ENCODE results near the gene ALOX15B. TPM values are rescaled to one million over a fixed set of nuclear protein-coding genes. Genes with fewer than 3 reads are reported as not detected.
A peak's percentile ranks its signal among the peaks of the same experiment; 100 is the strongest.

Gene ALOX15B
- total RNA-seq, 1 donor from 2014 or later: not detected

DNA sequence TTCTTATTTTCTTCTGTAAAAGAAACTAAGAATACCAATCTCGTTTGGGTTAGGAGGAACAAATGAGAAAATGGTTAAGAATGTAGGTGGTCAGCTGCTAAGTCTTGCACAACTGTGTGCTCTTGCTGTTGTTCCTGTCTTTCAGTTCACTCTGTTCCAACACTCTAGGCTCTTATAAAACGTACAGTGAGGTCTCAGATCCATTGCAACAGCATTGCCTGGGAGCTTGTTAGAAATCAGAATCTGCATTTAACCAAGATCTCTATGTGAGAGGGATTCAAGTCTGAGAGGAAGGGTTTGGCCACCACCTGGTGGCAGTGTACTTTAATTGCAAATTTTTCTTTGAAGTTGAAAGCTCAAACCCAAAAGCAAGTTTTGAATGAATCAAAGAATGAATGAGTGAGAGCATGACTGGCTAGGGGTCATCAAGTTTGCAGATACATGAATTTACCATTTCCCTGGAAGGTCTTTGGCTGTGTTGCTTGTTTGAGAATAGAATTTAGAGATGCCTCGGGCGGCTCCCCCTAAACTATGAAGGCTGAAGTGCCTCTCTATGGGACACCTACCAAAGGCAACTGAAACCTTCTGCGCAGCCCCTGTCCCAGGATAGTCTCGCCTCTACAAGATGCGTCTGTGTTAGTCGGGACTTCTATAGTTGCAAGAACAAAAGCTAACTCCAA, 2.5 kb downstream of the ALOX15B start:
- Mint-ChIP-seq H3K27ac (no peak overlapping the region), H3K4me1 (ENCODE audit: low read depth) (no peaks in the 10 kb centered on the region), H3K36me3 (ENCODE audit: insufficient read depth) (no peaks in the 10 kb centered on the region), H3K4me3 (ENCODE audit: low read depth) (no peak overlapping the region), H3K9me3 (ENCODE audit: low read depth) (no peaks in the 10 kb centered on the region), H3K27me3 (peaks cover 77% of the 10 kb centered on the region)
- DNase-seq (ENCODE audit: low spot score, unreplicated experiment): no peak
- TF ChIP-seq, protein P1, sequence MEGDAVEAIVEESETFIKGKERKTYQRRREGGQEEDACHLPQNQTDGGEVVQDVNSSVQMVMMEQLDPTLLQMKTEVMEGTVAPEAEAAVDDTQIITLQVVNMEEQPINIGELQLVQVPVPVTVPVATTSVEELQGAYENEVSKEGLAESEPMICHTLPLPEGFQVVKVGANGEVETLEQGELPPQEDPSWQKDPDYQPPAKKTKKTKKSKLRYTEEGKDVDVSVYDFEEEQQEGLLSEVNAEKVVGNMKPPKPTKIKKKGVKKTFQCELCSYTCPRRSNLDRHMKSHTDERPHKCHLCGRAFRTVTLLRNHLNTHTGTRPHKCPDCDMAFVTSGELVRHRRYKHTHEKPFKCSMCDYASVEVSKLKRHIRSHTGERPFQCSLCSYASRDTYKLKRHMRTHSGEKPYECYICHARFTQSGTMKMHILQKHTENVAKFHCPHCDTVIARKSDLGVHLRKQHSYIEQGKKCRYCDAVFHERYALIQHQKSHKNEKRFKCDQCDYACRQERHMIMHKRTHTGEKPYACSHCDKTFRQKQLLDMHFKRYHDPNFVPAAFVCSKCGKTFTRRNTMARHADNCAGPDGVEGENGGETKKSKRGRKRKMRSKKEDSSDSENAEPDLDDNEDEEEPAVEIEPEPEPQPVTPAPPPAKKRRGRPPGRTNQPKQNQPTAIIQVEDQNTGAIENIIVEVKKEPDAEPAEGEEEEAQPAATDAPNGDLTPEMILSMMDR (IDR thresholded peaks at IDR 0.05; ENCODE audit: unreplicated experiment): peak; percentile 62

- no peak for DNase-seq (ENCODE audit: low spot score, unreplicated experiment)
- no peak overlapping the region for H3K4me3 Mint-ChIP-seq (ENCODE audit: low read depth)
Measured at GRCh38 chr17:8041979-8042378, 3.1 kb downstream of the ALOX15B start.

GRCh38 chr17:8044819-8045810, 6.3 kb downstream of the ALOX15B start:
- TF ChIP-seq, protein P1 (IDR thresholded peaks at IDR 0.05; ENCODE audit: unreplicated experiment): no peak
- H3K4me1 Mint-ChIP-seq (ENCODE audit: low read depth): no peaks in the 10 kb centered on the region
- H3K36me3 Mint-ChIP-seq (ENCODE audit: insufficient read depth): no peaks in the 10 kb centered on the region
- no peak overlapping the region for H3K4me3 Mint-ChIP-seq (ENCODE audit: low read depth)
- no peak for DNase-seq (ENCODE audit: low spot score, unreplicated experiment)
- no peak overlapping the region for H3K27ac Mint-ChIP-seq
- peaks cover 87% of the 10 kb centered on the region for H3K27me3 Mint-ChIP-seq
- H3K9me3 Mint-ChIP-seq (ENCODE audit: low read depth): no peaks in the 10 kb centered on the region

More at GRCh38 chr17:8041979-8042378, 3.1 kb downstream of the ALOX15B start:
- H3K27ac Mint-ChIP-seq: no peak overlapping the region
- TF ChIP-seq, protein P1 (IDR thresholded peaks at IDR 0.05; ENCODE audit: unreplicated experiment): no peak
- no peaks in the 10 kb centered on the region for H3K4me1 Mint-ChIP-seq (ENCODE audit: low read depth)
- H3K9me3 Mint-ChIP-seq (ENCODE audit: low read depth): no peaks in the 10 kb centered on the region
- H3K36me3 Mint-ChIP-seq (ENCODE audit: insufficient read depth): no peaks in the 10 kb centered on the region
- peaks cover 83% of the 10 kb centered on the region for H3K27me3 Mint-ChIP-seq

GRCh38 chr17:8046306-8046928, 7.6 kb downstream of the ALOX15B start:
- no peaks in the 10 kb centered on the region for H3K9me3 Mint-ChIP-seq (ENCODE audit: low read depth)
- H3K4me1 Mint-ChIP-seq (ENCODE audit: low read depth): no peaks in the 10 kb centered on the region
- peaks cover 81% of the 10 kb centered on the region for H3K27me3 Mint-ChIP-seq
- TF ChIP-seq, protein P1 (IDR thresholded peaks at IDR 0.05; ENCODE audit: unreplicated experiment): no peak
- H3K4me3 Mint-ChIP-seq (ENCODE audit: low read depth): no peak overlapping the region
- H3K27ac Mint-ChIP-seq: no peak overlapping the region
- DNase-seq (ENCODE audit: low spot score, unreplicated experiment): no peak
- H3K36me3 Mint-ChIP-seq (ENCODE audit: insufficient read depth): no peaks in the 10 kb centered on the region

Data from progenitor cell of endocrine pancreas (in vitro differentiated cells).